Activated T-helper 9 cell treated with anti-CD3 and anti-CD28 coated beads, Interleukin-2, amount 50 U/mL, for 16 hours (primary cell): ENCODE results near the gene PDE3A.
"Not testable (repeated sequence)": the region's sequence is repeated elsewhere in the genome, so short reads cannot be mapped to it uniquely, and the experiment has no call there.

Experiments used
- DNase-seq: peaks from one replicate; pipeline ENCODE4 v3.0.0-alpha.2; 2020; ENCODE audit warnings: low read depth

PDE3A gene

DNA sequence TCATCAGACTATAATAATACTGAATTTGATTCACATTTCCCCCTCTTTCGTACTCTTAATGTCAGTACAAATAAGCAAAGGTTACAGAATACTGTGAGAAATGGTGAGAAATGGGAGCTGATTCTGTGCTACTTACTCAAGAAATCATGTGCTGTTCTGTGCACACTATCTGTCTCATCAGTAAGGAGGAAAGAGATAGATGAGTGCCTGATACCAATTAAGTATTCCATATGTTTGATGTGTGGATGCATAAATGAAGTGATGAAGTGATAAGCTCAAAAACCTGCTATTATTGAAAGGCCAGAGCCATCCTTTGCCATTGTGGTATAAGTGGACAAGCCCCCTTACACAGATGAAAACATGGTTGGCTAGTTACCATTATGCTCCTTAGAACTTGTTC, 127.7 kb downstream of the PDE3A start:
- DNase-seq, result no peak

DNA sequence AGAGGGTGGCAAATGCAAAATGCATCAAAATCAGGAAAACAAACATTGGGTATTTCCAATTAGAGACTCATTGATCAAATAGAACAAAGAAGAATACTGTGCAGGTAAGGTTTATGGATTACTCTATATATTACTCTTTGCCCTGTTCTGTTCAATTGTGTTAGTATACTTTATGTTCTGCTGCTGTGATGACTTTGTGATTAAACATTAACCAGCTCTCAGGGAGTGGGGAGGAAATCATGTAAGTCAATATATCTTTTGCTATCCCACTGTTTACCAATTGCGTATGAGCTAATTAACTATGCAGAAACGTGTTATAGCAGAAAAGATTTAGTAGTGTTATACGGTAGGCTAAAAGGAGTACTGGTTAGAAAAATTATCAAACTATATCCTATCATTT, 129.4 kb downstream of the PDE3A start:
- no peak for DNase-seq

DNA sequence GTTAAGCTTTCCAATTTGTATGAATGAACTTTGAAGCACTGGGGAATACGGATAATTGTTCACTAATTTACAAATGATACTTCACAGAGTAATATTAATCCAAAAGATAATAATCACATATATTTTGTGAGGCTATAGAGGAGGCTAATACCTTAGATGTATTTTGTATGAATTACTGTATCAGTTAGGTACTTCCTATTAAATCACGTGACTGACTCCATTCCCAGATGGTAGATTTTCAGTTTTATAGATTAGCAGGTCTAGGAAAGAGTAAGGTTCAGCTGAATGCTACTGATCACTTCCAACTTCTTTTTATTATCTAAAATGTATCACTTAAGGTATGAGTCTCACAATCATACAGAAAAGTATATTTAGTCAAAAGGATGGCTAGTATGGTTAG, 133.6 kb downstream of the PDE3A start:
- DNase-seq, result no peak

DNA sequence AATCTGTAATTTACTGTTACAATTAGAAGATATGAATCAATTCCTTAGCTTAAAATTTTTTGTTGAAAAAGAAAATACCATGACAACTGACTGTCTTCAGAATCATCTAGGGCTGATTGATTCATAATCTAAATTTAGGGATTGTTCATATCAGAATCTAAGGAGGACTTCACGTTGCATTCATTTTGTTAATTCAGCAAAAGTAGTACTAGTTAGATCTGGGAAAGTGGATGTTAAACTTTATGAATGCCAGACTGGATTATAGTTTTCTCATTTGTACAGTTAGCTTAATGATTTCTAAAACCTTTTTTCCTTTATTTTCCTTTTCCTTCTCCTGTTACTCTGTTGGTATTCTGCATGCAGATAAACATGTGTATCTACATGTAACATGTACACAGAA, 135.5 kb downstream of the PDE3A start:
- DNase-seq, result no peak

DNA sequence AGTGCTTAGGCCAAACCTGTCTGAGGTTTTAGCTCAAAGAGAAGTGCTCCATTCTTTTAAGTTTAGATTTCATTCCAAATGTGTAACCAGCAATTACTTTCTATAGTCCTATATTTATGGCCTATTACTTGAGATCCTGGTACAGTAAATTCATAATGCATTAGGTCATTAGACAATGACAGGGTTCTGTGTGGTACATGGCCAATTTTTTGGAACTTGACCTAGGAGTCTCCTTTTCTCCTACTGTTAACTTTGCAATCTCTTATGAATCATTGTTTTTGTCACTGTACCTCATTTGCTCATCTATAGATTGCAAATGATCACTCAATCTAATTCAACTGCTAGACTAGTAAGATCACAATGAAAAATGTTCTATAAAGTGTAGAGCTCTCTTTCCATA, 136.7 kb downstream of the PDE3A start:
- no peak for DNase-seq

DNA sequence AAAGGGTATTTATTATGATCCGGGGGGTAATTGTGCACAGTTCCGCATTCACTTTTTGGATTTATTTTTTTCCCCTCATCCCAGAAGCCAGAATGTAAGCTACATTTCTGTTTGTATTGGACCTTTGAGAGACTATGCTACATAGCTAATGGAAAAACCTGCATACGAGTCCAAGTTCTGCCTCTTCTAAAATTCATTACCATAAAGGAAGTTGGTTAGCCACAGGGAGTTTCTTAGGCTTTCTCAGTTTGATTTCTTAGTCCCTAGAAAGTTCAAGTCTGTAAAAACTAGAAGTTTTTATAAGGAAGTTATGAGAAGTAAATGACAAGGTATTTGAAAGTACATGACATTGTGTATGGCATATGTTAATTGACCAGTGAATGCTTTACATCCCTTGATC, 138.7 kb downstream of the PDE3A start:
- no peak for DNase-seq

DNA sequence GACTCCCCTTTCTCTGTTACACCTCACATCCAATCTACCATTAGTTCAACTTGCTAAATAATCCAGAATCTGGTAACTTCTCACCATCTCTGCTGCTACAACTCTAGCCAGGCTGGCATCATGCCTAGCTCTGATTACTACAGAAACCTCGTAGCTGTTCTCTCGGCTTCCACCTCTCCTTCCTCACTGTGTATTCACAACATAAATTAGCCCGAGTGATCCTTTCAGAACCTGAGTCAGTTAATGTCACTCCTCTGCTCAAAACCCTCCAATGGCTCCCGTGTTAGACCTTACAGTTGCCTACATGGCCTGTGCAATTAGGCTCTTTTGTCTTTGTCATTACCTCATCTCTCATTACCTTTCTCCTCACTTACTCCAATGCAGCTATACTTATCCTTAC, 139.4 kb downstream of the PDE3A start:
- DNase-seq, result no peak

DNA sequence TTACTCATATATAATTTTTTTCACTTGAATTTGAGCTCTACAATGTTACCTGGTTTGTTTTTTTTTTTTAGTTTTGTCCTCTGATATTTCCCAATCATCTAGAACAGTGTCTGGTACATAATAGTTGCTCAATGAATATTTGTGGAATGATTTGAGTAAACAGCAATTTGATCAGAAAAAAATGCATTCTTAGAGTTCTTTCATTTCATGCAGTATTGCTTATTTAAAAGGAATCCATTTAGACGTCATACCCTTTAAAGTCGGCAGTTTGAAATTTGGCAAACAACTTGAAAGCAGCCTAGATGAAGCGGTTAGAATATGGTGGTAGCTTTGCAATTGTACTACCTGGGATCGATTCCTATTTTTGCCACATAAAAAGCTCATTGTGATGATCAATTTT, 140.0 kb downstream of the PDE3A start:
- DNase-seq, result no peak

DNA sequence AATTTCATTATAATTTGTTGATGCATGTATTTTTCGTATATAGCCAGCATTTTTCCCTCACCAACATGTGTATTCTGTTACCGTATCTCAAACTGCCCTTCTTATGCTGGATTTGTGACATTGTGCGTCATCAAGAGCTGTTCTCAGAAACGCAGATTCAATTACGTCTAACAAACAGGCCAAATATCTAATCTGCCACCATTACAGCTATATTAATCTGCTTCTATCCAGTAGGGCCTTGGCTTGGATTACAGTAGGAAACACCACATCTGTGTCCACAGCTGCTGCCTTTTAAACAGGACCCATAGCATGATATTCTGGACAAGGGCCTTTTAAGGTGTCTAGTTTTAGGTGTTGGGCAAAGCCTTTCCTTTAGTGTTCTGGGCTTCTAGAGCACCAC, 140.6 kb downstream of the PDE3A start:
- DNase-seq, result no peak

DNA sequence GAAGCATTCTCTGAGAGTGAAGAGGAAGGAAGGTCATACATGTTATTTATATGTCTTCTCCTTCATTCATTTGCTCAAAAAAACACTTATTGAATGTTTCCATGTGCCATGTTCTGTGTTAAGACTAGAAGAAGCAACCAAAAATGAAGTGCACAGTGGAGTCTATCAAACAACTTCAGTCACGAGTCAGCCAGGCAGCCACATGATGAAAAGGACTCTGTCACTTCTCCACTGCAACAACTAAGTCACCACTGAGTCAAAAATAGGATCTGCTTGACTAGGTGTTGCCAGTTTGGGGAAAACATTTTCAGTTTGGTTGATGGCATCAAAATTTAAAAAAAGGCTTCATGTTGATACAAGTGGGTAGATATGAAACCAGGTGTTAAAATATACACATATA, 142.5 kb downstream of the PDE3A start:
- DNase-seq, result no peak

DNA sequence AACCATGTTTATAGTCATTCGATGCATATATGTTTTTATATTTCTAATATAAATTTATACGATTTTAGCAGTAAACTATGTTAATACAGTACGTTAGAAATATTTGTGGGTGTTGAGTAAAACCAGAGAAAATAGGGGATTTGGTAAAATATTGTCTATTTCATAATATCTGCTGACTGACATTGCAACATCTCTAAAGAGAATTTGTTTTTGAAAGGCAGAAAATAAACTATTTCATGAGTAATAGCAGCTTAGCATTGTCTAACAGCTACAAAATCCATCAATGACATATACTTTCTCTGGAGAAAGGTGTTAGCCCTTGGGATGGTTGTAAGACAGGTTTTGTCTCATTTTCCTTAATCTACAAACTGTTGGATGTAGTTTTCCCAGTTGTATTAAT, 144.9 kb downstream of the PDE3A start:
- no peak for DNase-seq

DNA sequence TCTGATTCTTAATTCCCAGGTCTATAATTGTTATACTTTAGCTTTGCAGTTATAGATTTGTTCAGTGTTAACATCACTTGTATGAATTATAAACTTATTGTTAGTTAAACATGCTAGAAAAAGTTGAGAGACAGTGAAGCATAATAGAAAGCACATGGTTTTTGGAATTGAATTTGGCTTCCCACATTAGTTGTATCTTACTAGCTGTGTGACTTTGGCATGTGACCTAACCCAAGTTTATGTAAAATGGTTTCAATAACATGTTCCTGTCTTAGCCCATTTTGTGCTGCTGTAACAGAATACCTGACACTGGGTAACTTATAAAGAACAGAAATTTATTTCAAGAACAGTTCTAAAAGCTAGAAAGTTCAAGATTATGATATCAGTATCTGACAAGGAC, 146.3 kb downstream of the PDE3A start:
- DNase-seq, result no peak

DNA sequence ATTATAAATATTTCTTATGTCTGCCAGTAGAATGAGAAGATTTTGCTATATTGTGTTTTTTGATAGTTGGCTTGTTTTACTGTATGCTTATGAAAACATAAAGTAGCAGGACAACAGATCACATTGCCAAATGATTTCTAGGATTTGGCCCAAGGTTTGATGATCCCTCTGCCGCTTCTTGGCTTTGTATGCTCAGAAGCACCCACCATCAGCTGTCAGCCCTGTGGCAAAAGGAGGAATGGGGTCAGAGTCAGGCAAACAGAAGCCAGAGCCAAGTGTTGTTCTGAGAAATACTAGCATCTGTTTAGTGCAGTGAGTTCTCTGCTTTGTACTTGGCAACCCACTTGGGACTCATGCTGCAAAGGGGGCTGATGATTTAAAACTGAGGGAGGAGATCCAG, 152.2 kb downstream of the PDE3A start:
- DNase-seq, result no peak

DNA sequence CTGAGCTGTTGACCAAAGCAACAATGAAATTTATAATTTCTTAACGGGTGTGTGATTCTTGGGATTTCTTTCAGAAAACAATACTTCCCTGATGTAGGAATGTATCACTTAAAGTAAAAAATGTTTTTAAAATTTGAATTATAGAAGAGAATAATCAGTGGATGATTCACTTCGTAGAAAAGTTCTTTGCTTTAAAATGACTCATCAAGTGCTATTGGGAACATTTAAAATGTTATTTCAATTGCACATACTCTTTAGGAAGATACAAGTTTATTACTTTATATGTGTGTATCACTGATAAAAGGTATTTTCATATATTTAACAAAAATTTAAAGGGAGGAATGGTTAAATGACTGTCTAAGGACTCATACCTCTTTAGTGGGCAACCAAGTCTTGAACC, 155.3 kb downstream of the PDE3A start:
- no peak for DNase-seq

DNA sequence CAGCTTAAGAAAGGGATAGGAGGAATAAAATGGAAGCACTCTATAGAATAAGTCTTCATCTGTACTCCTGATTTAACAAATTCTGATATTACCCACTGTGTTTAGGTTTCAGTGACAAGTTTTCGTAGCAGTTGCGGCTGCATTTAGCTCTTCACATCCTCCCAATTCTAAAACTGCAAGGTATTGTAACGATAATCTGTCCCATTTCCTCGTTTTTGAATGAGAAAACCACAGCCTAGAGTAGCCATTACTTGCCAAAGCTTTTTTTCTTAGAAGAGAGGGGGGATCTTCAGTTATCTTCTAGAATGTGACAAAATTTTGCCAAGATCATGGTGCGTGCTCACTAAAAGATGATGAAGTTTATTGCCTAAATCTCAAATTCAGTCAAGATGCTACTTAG, 155.8 kb downstream of the PDE3A start:
- DNase-seq, result no peak

DNA sequence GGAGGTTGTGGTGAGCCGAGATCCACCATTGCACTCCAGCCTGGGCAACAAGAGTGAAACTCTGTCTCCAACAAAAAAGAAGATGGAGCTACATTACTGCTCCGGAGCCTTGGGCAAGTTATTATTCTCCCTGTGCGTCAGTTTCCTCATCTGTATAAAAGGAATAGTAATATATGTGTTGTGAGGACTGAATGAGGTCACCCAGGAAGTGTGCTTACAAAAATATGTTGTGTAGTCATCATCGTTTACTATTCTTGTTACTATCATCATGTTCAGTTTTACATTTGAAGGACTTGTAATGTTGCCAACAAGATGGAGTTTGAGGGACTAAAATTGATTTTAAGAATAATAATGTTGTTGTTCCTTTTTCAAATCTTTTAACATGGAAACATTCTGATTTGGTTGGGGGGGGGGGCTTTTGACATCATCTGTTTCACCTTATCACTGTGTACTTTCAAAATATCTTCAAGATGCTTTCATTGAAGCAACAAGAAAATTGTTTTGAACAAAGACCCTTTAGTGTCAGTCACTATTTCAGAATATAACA, 156.8 kb downstream of the PDE3A start:
- no peak for DNase-seq

DNA sequence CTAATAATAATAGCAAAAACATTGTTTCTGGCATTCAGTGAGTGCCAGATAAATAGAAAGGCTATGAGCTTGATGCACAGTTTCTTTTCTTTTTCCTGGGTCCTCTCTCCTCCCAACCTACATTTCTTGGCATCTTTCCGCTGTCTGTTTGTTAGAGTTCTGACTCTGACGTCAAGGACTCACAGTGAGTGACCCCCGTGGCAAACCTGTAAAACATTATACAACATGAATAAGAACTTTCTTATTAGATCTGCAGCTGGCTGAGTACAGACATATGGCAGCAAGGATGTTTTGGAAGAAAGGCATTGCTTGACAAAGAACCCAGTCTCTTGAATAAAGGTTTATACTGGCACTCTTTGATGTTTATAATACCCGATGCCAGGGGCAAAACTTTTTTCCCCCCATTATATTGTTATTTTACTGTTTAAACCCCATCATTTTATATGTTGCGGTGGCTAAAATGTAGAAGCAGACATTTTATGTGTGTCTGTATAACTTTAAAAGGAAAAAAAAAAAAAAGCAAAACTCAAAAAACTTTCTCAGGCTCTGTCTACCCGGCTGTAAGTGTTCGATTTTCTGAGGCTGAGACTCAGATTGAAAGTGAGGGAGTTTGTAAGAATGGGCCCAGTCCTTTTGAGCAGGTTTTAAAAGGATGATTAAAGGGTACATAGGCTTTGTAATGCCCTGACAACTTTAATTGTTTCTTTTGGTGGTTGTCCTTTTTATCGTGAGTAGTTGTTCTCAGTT, 159.3 kb downstream of the PDE3A start:
- DNase-seq, result no peak

DNA sequence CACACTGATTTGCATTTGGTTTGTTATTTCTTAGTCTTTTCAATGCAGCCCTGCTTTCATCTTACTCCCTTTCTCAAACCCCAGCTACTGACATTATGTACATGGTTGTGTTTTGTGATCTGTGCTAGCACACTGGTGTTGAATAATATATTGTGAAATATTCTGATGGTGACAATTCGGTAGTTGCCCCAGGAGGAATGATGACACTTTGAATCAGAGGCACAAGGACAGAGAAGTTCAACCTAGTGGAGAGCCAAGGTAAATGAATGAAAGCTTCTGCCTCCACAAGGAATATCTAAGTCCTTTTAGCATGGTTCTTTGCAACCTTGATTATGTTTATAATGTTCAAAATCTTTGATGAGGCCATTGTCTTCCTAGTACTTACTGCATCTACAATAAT, 159.9 kb downstream of the PDE3A start:
- DNase-seq, result no peak

DNA sequence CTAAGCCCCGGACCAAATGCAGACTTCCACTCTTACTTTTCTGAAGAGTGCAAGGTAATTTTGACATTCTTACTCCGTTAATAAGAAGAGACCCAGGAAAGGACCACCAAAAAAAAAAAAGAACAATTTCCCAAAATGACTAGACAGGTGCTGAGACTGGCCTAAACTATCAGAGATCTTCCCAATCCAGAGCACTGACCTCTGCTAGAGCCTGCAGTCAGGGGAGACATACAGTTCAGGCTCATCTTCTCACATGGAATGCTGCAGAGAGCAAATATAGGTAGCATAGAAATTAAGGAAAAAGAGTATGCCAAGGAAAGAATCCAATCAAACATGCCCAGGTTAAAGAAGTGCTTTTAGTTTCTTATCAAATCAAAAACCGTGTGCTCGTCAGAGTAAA, 177.9 kb downstream of the PDE3A start:
- no peak for DNase-seq

DNA sequence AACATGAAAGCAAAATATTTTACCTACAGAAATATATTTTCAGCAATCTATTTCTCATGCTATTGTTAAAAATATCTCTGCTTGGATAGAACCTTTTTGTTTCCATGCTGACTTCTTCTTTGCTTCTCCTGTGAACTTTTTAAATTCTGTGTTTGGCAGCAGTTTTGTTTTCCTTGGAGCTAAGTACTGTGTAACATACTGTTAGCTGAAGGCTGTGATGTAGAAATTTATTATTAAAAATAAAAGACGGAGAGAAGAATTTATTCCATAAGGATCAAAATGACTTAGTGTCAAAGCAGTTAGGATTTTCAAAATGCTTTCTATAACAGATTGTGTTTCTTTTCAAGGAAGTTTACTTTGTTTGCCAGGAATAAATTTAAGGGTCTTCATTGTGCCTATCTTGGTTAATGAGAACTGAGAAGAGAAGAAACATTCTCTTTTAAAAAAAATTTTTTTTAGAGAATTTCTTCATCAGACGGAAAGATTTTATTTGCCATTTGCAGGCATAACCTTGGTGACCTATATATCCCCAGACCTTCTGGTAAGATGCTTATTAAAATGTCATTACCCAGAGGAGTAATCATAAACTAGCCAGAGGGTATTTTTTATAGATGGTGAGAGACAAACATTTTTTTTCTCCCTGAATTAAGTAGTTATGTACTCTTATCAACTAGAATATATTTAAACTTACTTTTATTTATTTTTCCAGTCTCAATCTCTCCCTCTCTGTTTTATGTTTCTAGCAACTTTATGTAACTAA, 179.7 kb downstream of the PDE3A start:
- no peak for DNase-seq

DNA sequence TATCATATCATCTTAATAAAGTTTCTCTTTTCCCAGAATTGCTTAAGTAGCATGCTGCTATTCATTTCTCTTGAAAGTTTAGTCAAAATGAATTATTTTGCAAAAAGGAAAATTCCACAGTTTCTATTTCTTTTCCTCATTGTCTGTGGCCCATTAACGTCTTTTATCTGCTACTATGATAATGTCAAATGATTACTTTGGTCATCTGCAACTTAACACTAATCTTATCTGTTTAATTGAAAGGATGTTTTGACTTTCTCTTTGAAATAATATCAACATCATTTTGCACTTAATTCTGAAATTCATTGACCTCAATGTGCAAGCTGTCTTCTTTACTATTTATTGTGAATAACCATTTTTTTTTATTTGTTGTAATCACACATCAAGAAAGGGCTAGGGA, 180.3 kb downstream of the PDE3A start:
- DNase-seq, result no peak

DNA sequence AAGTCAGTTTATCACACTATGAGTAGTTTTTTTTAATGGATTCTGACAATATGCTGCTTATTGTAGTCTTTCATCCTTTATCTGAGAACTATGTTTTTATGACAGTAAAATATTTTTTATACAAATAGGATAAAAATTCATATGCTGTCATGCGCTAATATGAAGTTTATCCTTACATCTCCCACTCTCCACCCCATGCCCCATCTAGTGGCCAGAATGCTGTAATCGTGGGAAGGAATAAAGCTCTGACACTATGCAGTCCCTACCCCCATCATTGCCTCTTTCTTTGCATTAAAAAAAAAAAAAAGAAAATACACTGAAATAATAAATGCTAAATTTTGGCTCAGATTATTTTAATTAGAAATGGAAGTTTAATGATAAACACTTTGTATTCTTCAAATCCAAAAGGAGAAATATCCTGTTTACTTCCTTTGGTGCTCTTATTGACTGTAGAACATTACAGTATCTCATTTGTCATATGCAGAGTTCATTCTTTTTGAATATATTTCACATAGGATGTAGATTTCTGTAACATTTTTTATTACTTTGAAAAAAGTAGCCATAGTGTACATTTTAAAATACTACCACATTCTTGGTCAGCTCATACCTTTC, 180.9 kb downstream of the PDE3A start:
- DNase-seq, result no peak

DNA sequence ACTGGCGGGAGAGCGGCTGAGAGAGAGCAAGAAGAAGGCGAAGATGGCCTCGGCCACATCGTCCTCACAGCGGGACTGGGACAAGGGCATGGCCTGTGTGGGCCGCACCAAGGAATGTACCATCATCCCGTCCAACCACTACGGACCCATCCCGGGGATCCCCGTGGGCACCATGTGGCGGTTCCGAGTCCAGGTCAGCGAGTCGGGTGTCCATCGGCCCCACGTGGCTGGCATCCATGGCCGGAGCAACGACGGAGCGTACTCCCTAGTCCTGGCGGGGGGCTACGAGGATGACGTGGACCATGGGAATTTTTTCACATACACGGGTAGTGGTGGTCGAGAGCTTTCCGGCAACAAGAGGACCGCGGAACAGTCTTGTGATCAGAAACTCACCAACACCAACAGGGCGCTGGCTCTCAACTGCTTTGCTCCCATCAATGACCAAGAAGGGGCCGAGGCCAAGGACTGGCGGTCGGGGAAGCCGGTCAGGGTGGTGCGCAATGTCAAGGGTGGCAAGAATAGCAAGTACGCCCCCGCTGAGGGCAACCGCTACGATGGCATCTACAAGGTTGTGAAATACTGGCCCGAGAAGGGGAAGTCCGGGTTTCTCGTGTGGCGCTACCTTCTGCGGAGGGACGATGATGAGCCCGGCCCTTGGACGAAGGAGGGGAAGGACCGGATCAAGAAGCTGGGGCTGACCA, 183.6 kb downstream of the PDE3A start:
- not testable (repeated sequence) for DNase-seq
